Muscle layer of duodenum (tissue), 2 donors: ENCODE results near the gene HIVEP2.

Source experiments
- H3K27ac ChIP-seq: one replicate; pipeline ENCODE4 v1.7.0; 2013; ENCODE audit warnings: mild to moderate bottlenecking, low read length
- H3K27me3 ChIP-seq: one replicate; pipeline ENCODE4 v1.7.0; 2013; ENCODE audit warnings: low read depth, mild to moderate bottlenecking, control low read depth, low read length
- H3K36me3 ChIP-seq, 2 donors: one replicate each; pipeline ENCODE4 v1.7.0; 2013; ENCODE audit warnings: low read length in 2 of 2, control low read depth in 1 of 2, mild to moderate bottlenecking in 1 of 2; ENCODE audit not compliant: insufficient read depth in 2 of 2, control insufficient read depth in 1 of 2
- H3K4me1 ChIP-seq, 2 donors: one replicate each; pipeline ENCODE4 v1.7.0; 2013; ENCODE audit warnings: low read length in 2 of 2, mild to moderate bottlenecking in 2 of 2, control low read depth in 1 of 2, moderate library complexity in 1 of 2; ENCODE audit not compliant: insufficient read depth in 2 of 2, control insufficient read depth in 1 of 2
- H3K4me3 ChIP-seq, 2 donors: one replicate each; pipeline ENCODE4 v1.7.0; 2013; ENCODE audit warnings: low read length in 2 of 2, low read depth in 1 of 2, mild to moderate bottlenecking in 1 of 2
- H3K9me3 ChIP-seq, 2 donors: one replicate each; pipeline ENCODE4 v1.7.0; 2013; ENCODE audit warnings: low read length in 2 of 2, control low read depth in 1 of 2, mild to moderate bottlenecking in 1 of 2; ENCODE audit not compliant: control insufficient read depth in 1 of 2
- donor health status: healthy.

Gene HIVEP2

GRCh38 chr6:142722841-142723240, 222.1 kb downstream of the HIVEP2 start:
- Histone ChIP-seq H3K9me3 (peaks cover 7 to 11% of the 10 kb centered on the region in 2 donors), H3K27ac (no peak overlapping the region), H3K36me3 (no peaks in the 10 kb centered on the region), H3K4me3 (no peak overlapping the region), H3K4me1 (no peaks in the 10 kb centered on the region), H3K27me3 (no peaks in the 10 kb centered on the region)

DNA sequence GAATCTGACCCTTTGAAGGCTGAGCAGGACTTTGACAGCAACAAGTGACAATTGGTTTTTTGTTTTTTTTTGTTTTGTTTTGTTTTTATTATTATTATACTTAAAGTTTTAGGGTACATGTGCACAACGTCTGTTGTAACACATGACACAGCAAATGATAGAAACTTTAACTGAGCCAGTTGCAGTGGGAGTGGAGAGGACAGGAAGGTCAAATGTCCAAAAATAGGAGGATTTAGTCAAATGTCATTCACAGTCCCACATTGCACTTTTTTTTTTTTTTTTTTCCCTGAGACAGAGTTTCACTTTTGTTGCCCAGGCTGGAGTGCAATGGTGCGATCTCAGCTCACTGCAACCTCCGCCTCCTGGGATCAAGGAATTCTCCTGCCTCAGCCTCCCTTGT, 223.0 kb downstream of the HIVEP2 start:
- Histone ChIP-seq H3K9me3 (peaks cover 7 to 11% of the 10 kb centered on the region in 2 donors), H3K27me3 (no peaks in the 10 kb centered on the region), H3K27ac (no peak overlapping the region), H3K4me1 (no peaks in the 10 kb centered on the region), H3K4me3 (no peak overlapping the region), H3K36me3 (no peaks in the 10 kb centered on the region)

DNA sequence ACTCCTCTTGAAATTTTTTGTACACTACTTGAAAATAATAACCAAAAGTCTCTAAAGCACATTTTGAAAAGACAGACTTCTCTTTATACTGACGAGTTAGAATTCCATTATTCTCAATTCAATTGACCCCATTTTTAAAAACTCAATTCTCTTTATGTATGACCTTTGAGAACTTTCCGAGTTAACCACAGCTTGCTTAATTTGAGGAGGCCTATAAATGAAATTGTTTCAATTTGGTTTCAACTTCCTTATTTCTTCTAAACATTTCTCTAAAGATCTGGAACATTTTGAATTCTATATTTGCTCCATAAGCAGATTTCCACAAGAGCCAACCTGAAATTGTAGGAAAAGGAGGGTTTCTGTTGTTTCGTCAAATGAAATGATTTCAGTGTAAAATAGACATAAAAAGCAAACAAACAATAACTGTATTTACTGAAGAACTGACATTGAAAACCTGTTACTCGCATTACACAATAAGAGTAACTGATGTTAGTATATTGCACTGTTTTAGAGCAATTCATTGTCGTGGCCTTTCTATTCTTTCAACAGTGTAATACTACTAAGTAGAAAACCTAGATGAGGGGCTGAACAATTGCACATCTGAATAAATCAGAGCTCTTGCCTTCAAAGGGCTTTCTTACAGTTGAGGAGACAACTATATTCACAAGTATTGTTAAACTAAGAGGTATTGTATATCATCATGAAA, 223.6 kb downstream of the HIVEP2 start:
- Histone ChIP-seq H3K4me3 (no peak overlapping the region), H3K36me3 (no peaks in the 10 kb centered on the region), H3K27ac (no peak overlapping the region), H3K9me3 (peaks cover 7 to 11% of the 10 kb centered on the region in 2 donors), H3K27me3 (no peaks in the 10 kb centered on the region), H3K4me1 (no peaks in the 10 kb centered on the region)

DNA sequence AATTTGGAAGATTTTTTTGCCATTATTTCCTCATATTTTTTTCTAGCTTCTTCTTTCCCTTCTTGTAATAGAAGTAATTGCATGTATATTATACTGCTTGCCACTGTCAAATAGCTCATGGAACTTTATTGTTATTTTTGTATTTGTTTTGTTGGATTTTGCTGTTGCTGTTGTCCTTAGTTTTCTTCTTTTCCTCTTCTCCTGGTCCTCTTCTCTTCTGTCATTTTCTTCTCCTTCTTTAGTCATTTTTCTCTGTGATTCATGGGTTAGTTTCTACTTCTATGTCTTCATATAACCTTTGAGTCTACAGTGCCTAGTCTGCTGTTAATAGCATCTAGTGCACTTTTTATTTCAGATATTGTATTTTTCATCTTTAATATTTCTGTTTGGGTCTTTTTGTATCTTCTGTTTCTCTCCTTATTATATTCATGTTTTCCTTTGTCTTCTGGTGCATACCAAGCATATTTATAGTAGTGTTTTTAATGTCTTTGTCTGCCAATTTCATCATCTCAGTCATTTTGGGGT, 226.2 kb downstream of the HIVEP2 start:
- Histone ChIP-seq H3K9me3 (peaks cover 7 to 11% of the 10 kb centered on the region in 2 donors), H3K36me3 (no peaks in the 10 kb centered on the region), H3K4me3 (no peak overlapping the region), H3K27me3 (no peaks in the 10 kb centered on the region), H3K4me1 (no peaks in the 10 kb centered on the region), H3K27ac (no peak overlapping the region)

- H3K4me3 ChIP-seq, result no peak overlapping the region
- H3K27me3 ChIP-seq, result no peaks in the 10 kb centered on the region
- no peaks in the 10 kb centered on the region for H3K36me3 ChIP-seq
- H3K27ac ChIP-seq, result no peak overlapping the region
- H3K4me1 ChIP-seq, result no peaks in the 10 kb centered on the region
- peaks cover 7 to 11% of the 10 kb centered on the region in 2 donors for H3K9me3 ChIP-seq
Measured at GRCh38 chr6:142716097-142716496, 228.9 kb downstream of the HIVEP2 start.

DNA sequence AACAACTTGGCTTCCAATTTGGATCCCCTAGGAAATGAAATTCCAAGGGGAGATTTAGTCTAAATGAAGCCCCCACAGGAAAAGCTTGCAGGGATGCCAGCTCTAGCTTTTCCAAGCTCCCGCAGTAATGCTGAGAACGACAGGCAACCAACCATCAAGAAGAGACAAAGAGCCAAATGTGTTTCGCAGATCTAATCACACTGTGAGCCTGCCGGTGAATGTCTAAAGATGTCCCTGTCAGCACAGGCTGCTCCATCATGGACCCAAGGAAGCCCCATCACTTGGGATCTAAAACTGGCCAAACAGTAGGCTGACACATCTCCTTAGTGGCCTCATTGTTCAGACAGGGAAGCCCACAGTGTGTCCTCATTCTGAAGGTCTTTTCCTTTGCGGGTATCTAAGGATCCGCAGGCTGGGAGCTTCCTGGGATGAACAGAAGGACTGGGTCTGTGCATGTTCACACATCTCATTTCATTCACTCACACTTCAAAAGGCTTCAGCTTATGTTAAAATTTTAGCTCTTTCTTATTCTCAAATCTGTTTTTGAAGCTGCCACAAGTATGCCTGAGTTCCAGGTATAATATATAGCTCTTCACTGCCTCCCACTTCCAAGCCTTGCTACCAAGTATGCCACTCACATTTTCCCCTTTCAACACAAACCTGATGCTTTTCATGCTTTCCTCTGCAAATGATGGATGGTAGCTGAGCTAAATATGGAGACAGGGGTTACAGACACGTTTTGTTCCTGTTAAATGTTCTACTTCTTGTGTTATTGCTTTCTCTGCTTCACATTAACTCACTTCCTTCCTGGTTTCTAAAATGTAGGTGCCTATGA, 229.8 kb downstream of the HIVEP2 start:
- Histone ChIP-seq H3K4me3 (no peak overlapping the region), H3K9me3 (peaks cover 7 to 11% of the 10 kb centered on the region in 2 donors), H3K36me3 (no peaks in the 10 kb centered on the region), H3K27me3 (no peaks in the 10 kb centered on the region), H3K4me1 (no peaks in the 10 kb centered on the region), H3K27ac (no peak overlapping the region)

- H3K27ac ChIP-seq, result no peak overlapping the region
- H3K4me3 ChIP-seq, result no peak overlapping the region
- no peaks in the 10 kb centered on the region for H3K36me3 ChIP-seq
- H3K4me1 ChIP-seq, result no peaks in the 10 kb centered on the region
- peaks cover 3 to 9% of the 10 kb centered on the region in 2 donors for H3K9me3 ChIP-seq
- no peaks in the 10 kb centered on the region for H3K27me3 ChIP-seq
Measured at GRCh38 chr6:142713959-142714358, 231.0 kb downstream of the HIVEP2 start.

GRCh38 chr6:142712231-142712630, 232.7 kb downstream of the HIVEP2 start:
- Histone ChIP-seq H3K27me3 (no peaks in the 10 kb centered on the region), H3K9me3 (no peaks in the 10 kb centered on the region), H3K4me3 (no peak overlapping the region), H3K4me1 (no peaks in the 10 kb centered on the region), H3K36me3 (no peaks in the 10 kb centered on the region), H3K27ac (no peak overlapping the region)

- no peak overlapping the region for H3K27ac ChIP-seq
- H3K4me3 ChIP-seq, result no peak overlapping the region
- no peaks in the 10 kb centered on the region for H3K9me3 ChIP-seq
- H3K36me3 ChIP-seq, result no peaks in the 10 kb centered on the region
- no peaks in the 10 kb centered on the region for H3K4me1 ChIP-seq
- H3K27me3 ChIP-seq, result no peaks in the 10 kb centered on the region
Measured at GRCh38 chr6:142708651-142709050, 236.3 kb downstream of the HIVEP2 start.

GRCh38 chr6:142707255-142707654, 237.7 kb downstream of the HIVEP2 start:
- no peak overlapping the region for H3K27ac ChIP-seq
- H3K4me1 ChIP-seq, result no peaks in the 10 kb centered on the region
- H3K4me3 ChIP-seq, result no peak overlapping the region
- no peaks in the 10 kb centered on the region for H3K9me3 ChIP-seq
- no peaks in the 10 kb centered on the region for H3K36me3 ChIP-seq
- H3K27me3 ChIP-seq, result no peaks in the 10 kb centered on the region

- Histone ChIP-seq H3K27ac (no peak overlapping the region), H3K9me3 (no peaks in the 10 kb centered on the region), H3K4me1 (no peaks in the 10 kb centered on the region), H3K27me3 (no peaks in the 10 kb centered on the region), H3K4me3 (no peak overlapping the region), H3K36me3 (no peaks in the 10 kb centered on the region)
Measured at GRCh38 chr6:142706210-142706609, 238.8 kb downstream of the HIVEP2 start.
